DMS153 treated with DMSO at 0.1 percent for 48 hours (cell line): Measurements from ENCODE around the gene VIM.

ENCODE experiments used
- DNase-seq: peaks from one replicate; lab custom pipeline; 2025; ENCODE audit not compliant: unreplicated experiment; lab: John Stamatoyannopoulos, UW

The VIM gene

GRCh38 chr10:17209302-17209701 lies 18.7 kb upstream of the VIM start:
- DNase-seq = no peak

DNA sequence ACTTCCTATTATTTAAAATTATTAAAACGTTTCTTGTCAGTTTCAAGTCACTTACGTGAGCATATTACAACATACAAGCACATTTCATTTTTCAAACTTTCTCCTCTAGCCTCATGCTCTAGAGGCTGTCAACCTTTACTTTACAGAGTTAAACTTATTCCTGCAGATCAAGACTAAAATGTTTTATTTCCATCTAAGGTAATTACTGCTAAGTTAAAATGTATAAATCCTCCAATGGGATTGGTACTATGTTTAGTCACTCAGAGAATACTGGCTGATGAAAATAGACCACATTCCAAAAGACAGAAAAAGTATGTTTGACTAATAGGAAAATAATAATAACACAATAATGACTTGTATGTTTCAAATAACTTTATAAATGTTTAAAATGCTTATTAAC lies 18.2 kb upstream of the VIM start:
- DNase-seq = no peak

- DNase-seq = no peak
These were observed 17.7 kb upstream of the VIM start for GRCh38 chr10:17210361-17210760.

DNA sequence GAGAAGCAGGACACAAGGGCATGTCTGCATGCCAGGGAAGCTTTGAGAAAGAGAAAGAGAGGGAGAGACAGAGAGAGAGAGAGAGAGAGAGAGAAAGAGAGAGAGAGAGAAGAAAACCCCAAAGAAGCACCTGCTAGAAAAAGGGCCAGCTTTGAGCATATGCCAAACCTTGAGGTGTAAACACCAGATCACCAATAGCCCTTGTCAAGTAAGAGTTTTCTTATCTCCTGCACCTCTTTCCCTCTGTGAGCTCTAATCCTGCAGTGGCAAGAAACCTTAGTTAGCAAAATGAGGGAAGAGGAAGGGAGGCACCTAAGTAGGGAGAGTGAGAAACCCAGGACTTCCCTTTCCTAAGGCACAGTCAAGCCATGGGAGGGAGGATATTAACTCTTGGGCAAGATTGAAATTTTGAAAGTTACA lies 15.2 kb upstream of the VIM start:
- DNase-seq = no peak

- no peak for DNase-seq
These were observed 14.2 kb upstream of the VIM start for GRCh38 chr10:17213646-17214349.

- DNase-seq = no peak
These were observed 13.5 kb upstream of the VIM start for GRCh38 chr10:17214526-17214925.

GRCh38 chr10:17214971-17215781 lies 12.9 kb upstream of the VIM start:
- DNase-seq = no peak

- no peak for DNase-seq
These were observed 12.3 kb upstream of the VIM start for GRCh38 chr10:17215782-17216122.

- DNase-seq = no peak
These were observed 11.7 kb upstream of the VIM start for GRCh38 chr10:17216217-17216900.

GRCh38 chr10:17216901-17217395 lies 11.1 kb upstream of the VIM start:
- no peak for DNase-seq

- DNase-seq = no peak
These were observed 10.3 kb upstream of the VIM start for GRCh38 chr10:17217631-17218232.

- no peak for DNase-seq
These were observed 9.0 kb upstream of the VIM start for GRCh38 chr10:17219024-17219423.

DNA sequence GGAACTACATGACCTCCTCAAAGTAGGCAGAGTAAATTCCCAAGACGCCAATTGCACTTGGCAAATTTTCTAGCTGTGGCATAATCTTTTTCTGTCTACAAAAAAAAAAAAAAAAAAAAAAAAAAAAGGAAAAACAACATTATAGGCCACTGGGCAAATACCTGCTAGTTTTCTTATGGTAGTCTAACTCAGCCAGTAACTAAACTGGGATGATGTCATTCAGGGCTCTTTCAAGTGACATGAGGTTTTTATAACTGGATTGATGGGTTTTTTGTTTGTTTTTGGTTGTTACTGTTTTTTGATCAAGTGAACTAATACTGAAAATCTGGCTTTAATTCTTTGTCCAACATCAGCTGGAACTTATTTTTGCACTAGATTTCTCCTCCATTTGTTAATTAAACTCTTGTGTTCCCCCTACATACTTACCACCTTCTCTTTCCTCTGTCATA lies 7.4 kb upstream of the VIM start:
- DNase-seq = no peak

DNA sequence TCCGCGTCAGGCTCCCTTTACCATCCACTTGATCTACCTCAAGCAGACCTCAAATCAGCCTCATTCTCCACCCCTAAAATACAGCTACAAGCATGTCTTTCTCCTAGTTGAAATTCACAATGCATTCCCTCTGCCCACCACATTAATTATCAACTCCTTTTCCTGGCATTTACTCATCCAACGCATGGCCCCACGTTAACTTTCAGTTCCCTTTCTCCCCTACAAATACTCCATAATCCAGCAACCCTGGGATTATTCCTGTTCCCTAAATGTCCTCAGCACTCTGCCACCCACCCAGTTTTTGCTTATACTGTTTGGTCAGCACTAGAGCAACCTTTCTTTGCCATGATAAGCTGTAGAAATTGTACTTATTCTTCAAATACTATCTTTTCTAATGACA lies 5.7 kb upstream of the VIM start:
- no peak for DNase-seq

- DNase-seq = no peak
These were observed 2.2 kb upstream of the VIM start for GRCh38 chr10:17225808-17226207.

DNA sequence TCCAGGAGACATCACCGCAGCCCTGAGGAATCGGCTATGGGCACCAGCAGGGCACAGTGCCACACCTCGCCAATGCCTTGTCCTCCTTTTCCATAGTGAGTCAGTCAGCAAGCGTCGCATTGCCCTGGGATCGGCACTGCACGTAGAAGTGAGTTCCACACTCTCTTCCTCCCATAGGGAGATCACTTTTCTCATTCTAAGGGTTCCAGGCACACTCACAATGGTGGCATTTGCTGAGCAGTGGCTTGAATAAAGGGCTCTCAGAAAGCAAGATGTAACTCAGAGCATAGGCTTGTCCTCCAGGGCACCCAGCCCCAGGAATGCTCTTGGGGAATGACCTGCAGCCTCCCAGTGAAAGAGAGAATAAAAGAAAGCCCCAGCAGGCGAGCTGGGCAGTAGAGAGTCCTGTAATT lies 1.1 kb upstream of the VIM start:
- no peak for DNase-seq

GRCh38 chr10:17227367-17228090 lies 512 bp upstream of the VIM start:
- no peak for DNase-seq

DNA sequence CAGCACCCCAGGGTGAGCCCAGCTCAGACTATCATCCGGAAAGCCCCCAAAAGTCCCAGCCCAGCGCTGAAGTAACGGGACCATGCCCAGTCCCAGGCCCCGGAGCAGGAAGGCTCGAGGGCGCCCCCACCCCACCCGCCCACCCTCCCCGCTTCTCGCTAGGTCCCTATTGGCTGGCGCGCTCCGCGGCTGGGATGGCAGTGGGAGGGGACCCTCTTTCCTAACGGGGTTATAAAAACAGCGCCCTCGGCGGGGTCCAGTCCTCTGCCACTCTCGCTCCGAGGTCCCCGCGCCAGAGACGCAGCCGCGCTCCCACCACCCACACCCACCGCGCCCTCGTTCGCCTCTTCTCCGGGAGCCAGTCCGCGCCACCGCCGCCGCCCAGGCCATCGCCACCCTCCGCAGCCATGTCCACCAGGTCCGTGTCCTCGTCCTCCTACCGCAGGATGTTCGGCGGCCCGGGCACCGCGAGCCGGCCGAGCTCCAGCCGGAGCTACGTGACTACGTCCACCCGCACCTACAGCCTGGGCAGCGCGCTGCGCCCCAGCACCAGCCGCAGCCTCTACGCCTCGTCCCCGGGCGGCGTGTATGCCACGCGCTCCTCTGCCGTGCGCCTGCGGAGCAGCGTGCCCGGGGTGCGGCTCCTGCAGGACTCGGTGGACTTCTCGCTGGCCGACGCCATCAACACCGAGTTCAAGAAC lies 1.1 kb downstream of the VIM start:
- no peak for DNase-seq

- no peak for DNase-seq
These were observed 1.6 kb downstream of the VIM start for GRCh38 chr10:17229717-17229966.

DNA sequence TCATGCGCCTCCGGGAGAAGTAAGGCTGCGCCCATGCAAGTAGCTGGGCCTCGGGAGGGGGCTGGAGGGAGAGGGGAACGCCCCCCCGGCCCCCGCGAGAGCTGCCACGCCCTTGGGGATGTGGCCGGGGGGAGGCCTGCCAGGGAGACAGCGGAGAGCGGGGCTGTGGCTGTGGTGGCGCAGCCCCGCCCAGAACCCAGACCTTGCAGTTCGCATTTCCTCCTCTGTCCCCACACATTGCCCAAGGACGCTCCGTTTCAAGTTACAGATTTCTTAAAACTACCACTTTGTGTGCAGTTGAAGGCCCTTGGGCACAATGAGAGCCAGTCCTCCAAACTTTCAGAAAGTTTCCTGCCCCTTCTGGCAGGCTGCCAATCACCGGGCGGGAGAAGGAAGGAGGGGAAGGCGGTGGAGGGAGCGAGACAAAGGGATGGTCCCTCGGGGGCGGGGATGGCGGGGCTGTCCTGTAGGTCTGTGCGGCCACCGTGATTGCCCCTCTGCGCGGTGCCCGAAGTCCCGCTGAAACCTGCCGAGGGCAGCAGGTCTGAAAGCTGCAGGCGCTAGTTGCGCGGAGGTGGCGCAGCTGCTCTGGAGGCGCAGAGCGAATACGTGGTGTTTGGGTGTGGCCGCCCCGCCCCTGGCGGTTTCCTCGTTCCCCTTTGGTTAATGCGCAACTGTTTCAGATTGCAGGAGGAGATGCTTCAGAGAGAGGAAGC lies 2.1 kb downstream of the VIM start:
- peak; percentile 11 for DNase-seq
